ENCODE results near the gene FZR1.

The FZR1 gene

DNA sequence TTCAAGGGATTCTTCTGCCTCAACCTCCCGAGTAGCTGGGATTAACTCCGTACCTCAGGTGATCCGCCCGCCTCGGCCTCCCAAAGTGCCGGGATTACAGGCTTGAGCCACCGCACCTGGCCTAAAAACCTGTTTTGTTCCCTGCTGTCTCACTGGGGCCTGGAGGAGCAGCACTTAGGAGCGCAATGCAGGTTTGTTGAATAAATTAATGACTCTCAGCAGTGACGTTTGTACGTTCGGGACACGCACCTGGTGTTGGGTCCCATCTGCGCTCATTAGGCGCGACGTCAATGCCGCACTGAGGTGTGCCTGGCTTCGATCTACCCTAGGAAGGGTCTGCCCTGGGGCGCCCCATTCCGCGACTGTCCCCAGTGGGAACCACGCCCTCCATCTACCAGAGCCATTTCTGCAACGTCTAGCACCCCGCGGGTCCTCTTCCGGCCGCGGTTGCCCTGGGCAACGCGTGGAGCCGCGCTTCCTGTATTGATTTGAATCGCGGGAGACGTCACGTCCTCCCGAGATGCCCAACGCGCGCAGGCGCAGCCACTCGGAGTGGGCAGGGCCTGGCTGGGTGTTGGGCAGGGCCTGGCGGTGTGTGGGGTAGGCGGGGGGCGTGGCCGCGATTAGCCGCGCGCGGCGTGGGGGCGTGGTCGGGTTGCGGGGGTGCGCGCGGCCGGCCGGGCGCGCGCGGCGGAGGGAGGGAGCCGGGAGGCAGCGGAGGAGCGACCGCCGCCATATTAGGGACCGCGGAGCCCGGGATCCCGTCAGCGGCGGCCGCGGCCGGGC lies at the start of gene FZR1:
Gene FZR1, plus strand, starts transcription at position 714 of the 786 bp plus-strand sequence. CDS start 16,679 bp downstream, outside the sequence.
- DNase-seq, result peak; percentile 99

GRCh38 chr19:3456925-3457527 lies 49.1 kb upstream of the FZR1 start:
- no peak for DNase-seq

DNA sequence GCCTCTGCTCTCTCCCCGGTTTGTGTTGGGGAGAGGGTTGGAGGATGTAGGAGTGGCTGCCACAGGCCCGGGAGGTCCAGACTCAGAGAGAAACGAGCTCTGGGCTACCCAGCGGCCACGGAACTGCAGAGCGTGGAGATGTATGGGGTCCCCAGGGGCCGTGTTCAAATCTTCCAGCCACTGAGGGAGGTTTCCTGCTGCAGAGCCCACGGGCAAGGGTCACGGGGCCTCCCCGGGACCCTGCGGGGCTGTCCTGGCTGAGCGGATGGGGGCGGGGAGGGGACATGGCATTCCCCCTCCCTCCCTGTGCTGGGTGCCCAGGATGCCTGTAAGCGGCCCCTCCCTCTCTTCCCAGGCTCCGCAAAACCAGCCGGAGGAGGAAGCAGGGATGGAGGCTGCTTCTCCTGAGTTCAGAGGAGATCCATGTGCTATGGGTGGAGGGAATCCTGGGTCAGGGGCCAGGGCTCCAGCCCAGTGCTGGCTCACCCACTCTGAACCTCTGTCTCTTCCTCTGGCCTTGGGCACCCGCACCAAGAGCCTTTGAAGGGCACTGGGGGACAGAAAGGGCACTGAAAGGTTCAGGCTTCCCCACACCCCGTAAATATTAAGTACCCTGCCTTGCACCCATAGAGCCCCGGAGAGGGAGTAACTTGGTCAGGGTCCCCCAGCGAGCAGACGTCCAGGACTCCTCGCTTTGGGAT lies 48.4 kb upstream of the FZR1 start:
- DNase-seq, result no peak

DNA sequence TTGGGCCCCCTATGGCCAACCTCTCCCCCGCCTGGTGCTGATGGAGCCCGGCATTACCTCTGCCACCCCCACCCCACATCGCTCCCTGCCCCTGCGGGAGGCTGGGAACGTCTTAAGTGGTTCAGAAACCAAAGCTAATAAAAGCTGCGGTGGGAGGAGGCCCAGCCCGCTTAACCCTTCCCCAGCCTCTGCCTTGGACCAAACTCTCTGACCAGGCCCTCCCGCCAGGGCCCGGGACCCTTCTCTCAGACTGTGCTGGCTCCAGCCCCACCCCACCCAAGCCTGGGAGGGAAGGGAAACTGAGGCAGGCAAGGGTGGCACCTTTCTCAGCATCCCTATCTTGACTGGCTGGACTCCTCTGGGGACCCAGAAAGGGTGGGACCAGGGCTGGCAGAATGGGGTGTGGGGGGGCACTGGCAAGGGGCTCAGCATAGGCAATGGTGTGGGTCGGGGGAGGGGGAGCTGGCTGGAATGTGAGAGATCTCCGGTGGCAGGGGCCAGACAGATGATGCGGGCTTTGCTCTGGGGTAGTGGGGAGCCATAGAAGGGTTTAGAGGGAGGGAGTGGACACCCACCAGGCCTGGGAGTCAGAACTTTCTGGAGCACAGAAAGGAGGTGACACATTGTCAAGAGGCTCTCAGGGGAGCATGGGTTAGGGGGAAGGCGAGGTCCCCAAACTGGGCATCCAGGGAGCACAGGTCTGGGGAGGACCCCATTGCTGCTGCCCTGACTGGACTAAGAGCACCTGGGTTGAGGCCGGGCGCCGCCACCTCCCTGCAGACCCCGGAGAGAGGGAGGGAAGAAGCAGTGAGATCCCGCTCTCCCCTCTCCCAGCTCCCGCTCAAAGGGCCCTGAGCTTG lies 47.7 kb upstream of the FZR1 start:
- DNase-seq, result no peak

- no peak for DNase-seq
Measured at GRCh38 chr19:3459089-3459881, 46.8 kb upstream of the FZR1 start.

GRCh38 chr19:3459965-3460582 lies 46.0 kb upstream of the FZR1 start:
- DNase-seq, result no peak

DNA sequence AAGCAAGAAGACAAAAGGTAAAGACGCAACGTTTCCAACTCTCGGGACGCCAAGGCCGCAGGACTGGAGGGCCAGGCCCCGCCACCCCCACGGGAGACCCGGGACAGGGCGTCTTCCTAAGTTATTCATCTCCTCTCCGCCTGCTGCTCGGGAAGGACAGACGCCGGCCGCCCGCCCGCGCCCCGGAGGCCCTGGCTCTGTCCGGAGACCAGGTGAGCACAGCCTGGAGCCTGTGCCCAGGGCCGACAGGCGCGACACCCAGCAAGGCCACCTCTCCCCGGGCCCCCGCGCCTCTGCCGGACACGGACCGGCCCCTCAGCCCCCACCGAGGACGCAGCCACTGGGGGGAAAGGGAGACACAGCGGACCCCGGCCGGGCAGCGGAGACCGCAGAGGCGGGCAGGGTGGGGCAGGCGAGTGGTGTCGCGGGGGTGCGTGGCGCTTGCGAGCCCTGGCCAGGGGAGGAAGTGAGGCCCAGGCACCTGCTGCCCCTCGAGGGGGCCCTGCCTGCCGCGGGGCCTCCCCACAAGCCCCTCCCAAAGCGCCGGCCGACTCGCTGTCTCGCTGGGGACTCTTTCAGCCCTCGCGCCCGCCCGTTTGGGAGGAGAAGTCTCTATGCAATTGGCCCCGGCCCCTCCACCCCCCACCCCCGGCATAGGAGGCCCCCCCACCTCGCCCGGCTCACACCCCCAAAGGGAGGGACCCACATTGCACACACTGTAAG lies 43.0 kb upstream of the FZR1 start:
- DNase-seq, result no peak

- DNase-seq, result no peak
Measured at GRCh38 chr19:3463714-3464586, 42.2 kb upstream of the FZR1 start.

- DNase-seq, result no peak
Measured at GRCh38 chr19:3464587-3465235, 41.4 kb upstream of the FZR1 start.

- no peak for DNase-seq
Measured at GRCh38 chr19:3465552-3465951, 40.6 kb upstream of the FZR1 start.

- no peak for DNase-seq
Measured at GRCh38 chr19:3466635-3467034, 39.5 kb upstream of the FZR1 start.

DNA sequence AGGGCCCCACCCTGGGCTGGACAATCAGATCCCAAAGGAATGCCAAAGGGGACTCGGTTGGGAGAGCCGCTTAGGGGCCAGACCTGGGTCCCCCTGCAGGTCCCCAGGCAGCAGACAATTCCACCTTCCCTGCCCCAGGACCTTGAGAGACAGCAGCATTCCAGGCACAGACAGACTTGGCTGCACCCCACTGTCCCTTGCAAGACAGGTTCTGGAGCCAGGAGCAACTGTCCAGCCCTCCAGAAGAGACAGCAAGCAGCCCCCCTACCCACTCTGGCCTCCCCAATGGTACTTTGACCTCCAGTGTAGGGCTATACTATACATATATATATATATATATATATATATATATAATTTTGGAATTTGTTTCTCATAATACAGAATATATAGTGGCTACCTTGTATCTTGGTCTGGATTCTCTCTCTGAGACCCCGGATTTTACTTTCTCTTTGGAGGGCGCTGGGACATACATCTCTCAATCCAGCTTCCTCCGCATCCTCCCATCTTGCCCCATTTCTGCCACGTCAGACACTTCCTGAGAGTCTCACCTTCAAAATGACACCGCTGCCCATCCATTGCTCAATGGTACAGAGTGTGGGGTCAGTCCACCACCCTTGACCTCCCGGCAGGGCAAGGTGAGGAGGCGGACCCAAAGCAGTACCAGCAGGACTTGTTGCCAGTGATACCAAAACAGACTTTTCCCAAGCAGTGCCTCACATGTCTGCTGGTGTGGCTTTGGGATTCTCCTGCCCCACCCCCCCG lies 38.5 kb upstream of the FZR1 start:
- DNase-seq, result no peak

- DNase-seq, result no peak
Measured at GRCh38 chr19:3468211-3468610, 37.9 kb upstream of the FZR1 start.

- no peak for DNase-seq
Measured at GRCh38 chr19:3469638-3470499, 36.2 kb upstream of the FZR1 start.

DNA sequence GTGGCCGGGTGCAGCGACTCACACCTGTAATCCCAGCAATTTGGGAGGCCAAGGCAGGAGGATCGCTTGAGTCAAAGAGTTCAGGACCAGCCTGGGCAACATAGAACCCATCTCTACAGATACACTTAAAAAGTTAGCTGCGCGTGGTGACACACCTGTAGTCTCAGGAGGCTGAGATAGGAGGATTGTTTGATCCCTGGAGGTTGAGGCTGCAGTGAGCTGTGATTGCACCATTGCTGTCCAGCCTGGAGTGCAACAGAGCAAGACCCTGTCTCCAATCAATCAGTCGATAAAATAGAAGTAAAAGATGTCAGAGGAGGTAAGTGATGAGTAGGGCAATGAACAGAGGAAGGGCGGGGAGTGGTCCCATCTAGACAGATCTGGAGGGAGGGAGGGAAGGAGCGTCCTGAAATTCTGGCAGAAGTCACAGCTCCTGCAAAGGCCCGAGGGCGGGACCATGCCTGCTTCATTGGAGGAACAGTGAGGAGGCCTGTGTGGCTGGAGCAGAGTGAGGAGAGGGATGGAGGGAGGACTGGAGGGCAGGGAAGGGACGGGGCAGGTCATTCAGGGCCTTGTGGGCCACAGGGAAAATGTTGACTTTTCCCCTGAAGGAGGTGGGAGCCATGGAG lies 35.5 kb upstream of the FZR1 start:
- no peak for DNase-seq

DNA sequence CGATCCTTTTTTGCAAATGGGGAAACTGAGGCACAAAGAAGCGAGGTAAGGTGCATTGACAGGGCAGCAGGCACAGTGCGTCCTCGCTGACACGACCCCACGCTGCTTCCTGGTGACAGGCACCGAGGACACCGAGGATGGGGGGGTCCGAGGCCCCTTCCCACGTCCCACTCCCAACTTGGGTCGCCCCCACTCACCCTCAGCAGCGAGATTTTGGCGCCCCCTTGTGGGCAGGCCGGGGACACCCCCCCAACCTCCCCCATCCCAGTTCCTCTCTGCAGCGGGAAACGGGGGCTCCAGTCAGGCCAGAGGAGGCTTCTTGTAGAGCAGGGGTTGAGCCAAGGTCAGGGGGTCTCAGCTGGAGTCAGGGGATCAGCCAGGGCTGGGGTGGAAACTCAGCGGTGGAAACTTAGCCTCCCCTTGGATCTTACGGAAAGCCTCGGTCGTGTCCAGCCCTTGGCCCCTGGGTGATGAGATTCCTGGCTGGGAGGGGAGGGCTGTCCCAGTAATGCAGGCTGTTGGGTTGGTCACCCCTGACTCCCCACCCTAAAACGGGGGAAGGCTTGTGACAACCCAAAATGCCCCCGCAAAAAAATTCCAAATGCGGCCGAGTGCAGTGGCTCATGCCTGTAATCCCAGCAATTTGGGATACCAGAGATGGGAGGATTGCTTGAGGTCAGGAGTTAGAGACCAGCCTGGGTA lies 34.0 kb upstream of the FZR1 start:
- DNase-seq, result peak; percentile 76

Measured in stimulated activated CD8-positive, alpha-beta memory T cell treated with anti-CD3 and anti-CD28 coated beads, Interleukin-4, amount 100 ng/mL, for 48 hours (primary cell).